H9 (cell line): ENCODE results near the gene ARHGAP8. TPM values are rescaled to one million over a fixed set of nuclear protein-coding genes. Genes with fewer than 3 reads are reported as not detected.
A peak's percentile ranks its signal among the peaks of the same experiment; 100 is the strongest.

Experiments
- DNase-seq: peaks from one replicate; pipeline ENCODE4 v3.0.0-alpha.2; 2017
- H2AFZ ChIP-seq: one replicate; pipeline ENCODE4 v1.6.1; 2013; ENCODE audit warnings: mild to moderate bottlenecking, low read length, control low read depth, moderate library complexity
- H2AK5ac ChIP-seq: 2 replicates; pipeline ENCODE4 v1.6.1; 2013; ENCODE audit warnings: low read length, control low read depth, mixed read lengths; ENCODE audit not compliant: insufficient read length
- H2BK120ac ChIP-seq: one replicate; pipeline ENCODE4 v1.6.1; 2013; ENCODE audit warnings: low read depth, mild to moderate bottlenecking, low read length, control low read depth, inconsistent platforms; ENCODE audit not compliant: poor library complexity, severe bottlenecking
- H2BK12ac ChIP-seq: 2 replicates; pipeline ENCODE4 v1.6.1; 2013; ENCODE audit warnings: low read length, control low read depth, mixed read lengths, low read depth; ENCODE audit not compliant: insufficient read length
- H2BK15ac ChIP-seq: 2 replicates; pipeline ENCODE4 v1.6.1; 2013; ENCODE audit warnings: low read depth, low read length, control low read depth
- H2BK20ac ChIP-seq: one replicate; pipeline ENCODE4 v1.6.1; 2013; ENCODE audit warnings: low read depth, mild to moderate bottlenecking, low read length, control low read depth, inconsistent platforms; ENCODE audit not compliant: poor library complexity, severe bottlenecking
- H2BK5ac ChIP-seq: 2 replicates; pipeline ENCODE4 v1.6.1; 2013; ENCODE audit warnings: low read length, control low read depth, mixed read lengths; ENCODE audit not compliant: insufficient read length
- H3K14ac ChIP-seq: 2 replicates; pipeline ENCODE4 v1.6.1; 2013; ENCODE audit warnings: low read length, control low read depth; ENCODE audit not compliant: insufficient read depth
- H3K18ac ChIP-seq: 2 replicates; pipeline ENCODE4 v1.6.1; 2013; ENCODE audit warnings: low read depth, mild to moderate bottlenecking, mixed read lengths, low read length, control low read depth; ENCODE audit not compliant: insufficient read length
- H3K23ac ChIP-seq: 2 replicates; pipeline ENCODE4 v1.6.1; 2013; ENCODE audit warnings: low read length, control low read depth, mixed read lengths, low read depth; ENCODE audit not compliant: insufficient read length
- H3K23me2 ChIP-seq: 2 replicates; pipeline ENCODE4 v1.6.1; 2013; ENCODE audit warnings: low read depth, mild to moderate bottlenecking, mixed read lengths, low read length, control low read depth; ENCODE audit not compliant: insufficient read length, poor library complexity, severe bottlenecking
- H3K27ac ChIP-seq: 2 replicates; pipeline ENCODE4 v1.5.1; 2013; ENCODE audit warnings: low read length, control low read depth, mixed read lengths, low read depth; ENCODE audit not compliant: insufficient read length
- H3K27me3 ChIP-seq: 2 replicates; pipeline ENCODE4 v1.6.1; 2013; ENCODE audit warnings: low read length, control low read depth, inconsistent platforms; ENCODE audit not compliant: insufficient read depth
- H3K4ac ChIP-seq: 2 replicates; pipeline ENCODE4 v1.6.1; 2013; ENCODE audit warnings: low read depth, mild to moderate bottlenecking, control low read depth, inconsistent platforms, low read length, moderate library complexity
- H3K4me1 ChIP-seq: 2 replicates; pipeline ENCODE4 v1.6.1; 2013; ENCODE audit warnings: low read length, control low read depth, inconsistent platforms; ENCODE audit not compliant: insufficient read depth
- H3K4me2 ChIP-seq: 2 replicates; pipeline ENCODE4 v1.6.1; 2013; ENCODE audit warnings: low read length, control low read depth, mixed read lengths; ENCODE audit not compliant: insufficient read length, insufficient read depth
- H3K56ac ChIP-seq: 2 replicates; pipeline ENCODE4 v1.6.1; 2013; ENCODE audit warnings: low read depth, mild to moderate bottlenecking, mixed read lengths, low read length, control low read depth; ENCODE audit not compliant: insufficient read length
- H3K79me1 ChIP-seq: 2 replicates; pipeline ENCODE4 v1.6.1; 2013; ENCODE audit warnings: low read depth, mild to moderate bottlenecking, moderate library complexity, low read length, control low read depth, inconsistent platforms; ENCODE audit not compliant: insufficient read depth, poor library complexity, severe bottlenecking
- H3K79me2 ChIP-seq: 2 replicates; pipeline ENCODE4 v1.6.1; 2013; ENCODE audit warnings: low read length, control low read depth, inconsistent platforms; ENCODE audit not compliant: insufficient read depth
- H3K9ac ChIP-seq: 2 replicates; pipeline ENCODE4 v1.6.1; 2013; ENCODE audit warnings: low read length, control low read depth, mixed read lengths; ENCODE audit not compliant: insufficient read length; ENCODE audit errors: extremely low read depth
- H3K9me3 ChIP-seq: one replicate; pipeline ENCODE4 v1.6.1; 2013; ENCODE audit warnings: low read depth, low read length, inconsistent platforms; ENCODE audit not compliant: control insufficient read depth
- H3T11ph ChIP-seq: one replicate; pipeline ENCODE4 v1.6.1; 2013; ENCODE audit warnings: mild to moderate bottlenecking, low read length, control low read depth, inconsistent platforms
- H4K20me1 ChIP-seq: one replicate; pipeline ENCODE4 v1.6.1; 2013; ENCODE audit not compliant: control insufficient read depth, insufficient read length, insufficient read depth
- H4K5ac ChIP-seq: 2 replicates; pipeline ENCODE4 v1.6.1; 2013; ENCODE audit warnings: low read depth, mild to moderate bottlenecking, mixed read lengths, low read length, control low read depth; ENCODE audit not compliant: insufficient read length
- H4K8ac ChIP-seq: replicated peaks from 2 replicates; pipeline ENCODE4 v1.6.1; 2013; ENCODE audit warnings: low read length, control low read depth, mixed read lengths, low read depth; ENCODE audit not compliant: insufficient read length
- H4K91ac ChIP-seq: 2 replicates; pipeline ENCODE4 v1.6.1; 2013; ENCODE audit warnings: low read depth, mild to moderate bottlenecking, moderate library complexity, mixed read lengths, low read length, control low read depth; ENCODE audit not compliant: insufficient read length
- H3K27ac Mint-ChIP-seq, 3 experiments: 2 replicates in 2 of 3; 3 replicates in 1 of 3; pipeline ENCODE4 v1.8.0; 2020 to 2021; ENCODE audit warnings: mixed read lengths in 3 of 3, mild to moderate bottlenecking in 1 of 3, moderate library complexity in 1 of 3
- H3K27me3 Mint-ChIP-seq: 2 replicates; pipeline ENCODE4 v1.8.0; 2021; ENCODE audit warnings: low read depth, mild to moderate bottlenecking, moderate library complexity, mixed read lengths
- H3K36me3 Mint-ChIP-seq, 3 experiments: 2 replicates in 2 of 3; 3 replicates in 1 of 3; pipeline ENCODE4 v1.8.0; 2020 to 2021; ENCODE audit warnings: low read depth in 3 of 3, mixed read lengths in 3 of 3; ENCODE audit not compliant: insufficient read depth in 1 of 3
- H3K4me1 Mint-ChIP-seq, 2 experiments: 2 replicates each; pipeline ENCODE4 v1.8.0; 2020; ENCODE audit warnings: mixed read lengths in 2 of 2
- H3K4me3 Mint-ChIP-seq, 2 experiments: 2 replicates in 1 of 2; 3 replicates in 1 of 2; pipeline ENCODE4 v1.8.0; 2020 to 2021; ENCODE audit warnings: mild to moderate bottlenecking in 2 of 2, mixed read lengths in 2 of 2, moderate library complexity in 1 of 2
- H3K9me3 Mint-ChIP-seq, 2 experiments: 2 replicates in 1 of 2; 3 replicates in 1 of 2; pipeline ENCODE4 v1.8.0; 2020; ENCODE audit warnings: mild to moderate bottlenecking in 2 of 2, mixed read lengths in 2 of 2, moderate library complexity in 1 of 2
- WGBS: extraction: QIAGEN DNeasy Blood & Tissue Kit; methylation state at CpG from one replicate; pipeline ENCODE4 v1.1.7; 2013; ENCODE audit warnings: missing lambda C conversion rate, low lambda C conversion rate, mixed read lengths; ENCODE audit not compliant: insufficient read length; ENCODE audit errors: extremely low coverage; 5-methylcytosine and 5-hydroxymethylcytosine counted together
- total RNA-seq: library from RNA; stranded (reverse); gene quantifications from 2 replicates; pipeline ENCODE4 v1.2.1, GENCODE V29; 2021
- TF ChIP-seq, protein P1 (sequence below): fragments of 200-600 bp; sonication (generic); conservative IDR thresholded peaks from 3 replicates; pipeline ENCODE4 v1.8.0; 2021; ENCODE audit warnings: antibody characterized with exemption, mild to moderate bottlenecking

Gene ARHGAP8
- total RNA-seq, 1 experiment from 2014 or later: 35.4 TPM

DNA sequence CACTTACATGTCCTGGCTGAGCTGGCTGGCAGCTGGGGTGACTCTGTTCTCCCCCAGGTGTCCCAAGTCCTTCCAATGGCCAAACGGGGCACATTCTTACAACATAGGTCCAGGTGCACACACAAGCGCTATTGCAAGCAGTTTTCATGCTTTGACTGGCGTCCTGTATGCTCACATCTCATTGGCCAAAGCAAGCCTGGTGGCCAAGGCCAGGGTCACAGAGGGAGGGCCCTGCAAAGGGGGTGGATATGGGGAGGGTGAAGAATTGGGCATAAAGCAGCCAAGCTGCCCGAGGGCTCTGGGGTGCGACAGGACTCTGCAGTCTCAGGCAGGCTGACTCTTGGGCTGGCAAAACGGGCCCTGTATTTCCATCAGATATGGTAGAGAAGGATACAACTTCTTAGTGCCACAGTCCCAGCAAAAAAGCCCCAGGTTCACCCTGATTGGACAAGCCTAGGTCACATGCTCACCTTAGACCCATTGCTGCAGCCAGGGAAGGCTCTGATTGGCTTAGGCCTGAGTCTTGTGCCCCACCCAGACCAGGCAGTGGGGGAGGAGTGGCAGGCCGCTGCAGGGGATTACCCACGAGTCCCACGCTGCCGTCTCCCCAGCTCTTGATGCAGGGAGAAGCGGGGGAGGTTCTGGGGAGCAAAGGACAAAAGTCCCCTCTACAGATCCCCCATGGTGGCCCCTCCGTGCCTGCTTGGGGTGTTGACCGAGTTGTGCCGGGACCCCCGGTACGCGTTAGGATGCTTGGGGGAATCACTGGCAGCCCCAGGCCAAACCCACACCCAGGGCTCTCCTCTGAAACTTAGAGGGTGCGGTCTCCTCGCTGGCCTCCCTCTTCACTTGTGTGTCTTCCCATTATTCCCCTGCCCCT is 110.8 kb downstream of the ARHGAP8 start:
- Histone ChIP-seq H3K27me3 (no peaks in the 10 kb centered on the region), H2AFZ (no peak overlapping the region), H2BK15ac (no peak overlapping the region), H4K8ac (no peak overlapping the region), H3K4ac (no peak overlapping the region), H3K4me1 (no peaks in the 10 kb centered on the region), H3K23ac (no peak overlapping the region), H2BK20ac (no peak overlapping the region), H3K9me3 (no peaks in the 10 kb centered on the region), H3T11ph (no peak overlapping the region), H2BK120ac (no peak overlapping the region), H3K56ac (no peak overlapping the region), H3K9ac (no peak overlapping the region), H2BK12ac (no peak overlapping the region), H4K5ac (no peak overlapping the region), H3K18ac (no peak overlapping the region), H4K91ac (no peak overlapping the region), H3K23me2 (no peaks in the 10 kb centered on the region), H3K14ac (no peak overlapping the region), H4K20me1 (no peaks in the 10 kb centered on the region), H2AK5ac (no peak overlapping the region), H3K27ac (no peak overlapping the region), H3K79me2 (no peaks in the 10 kb centered on the region), H3K4me2 (no peak overlapping the region), H3K79me1 (no peaks in the 10 kb centered on the region), H2BK5ac (no peak overlapping the region)
- Mint-ChIP-seq H3K27me3 (peaks cover 1% of the 10 kb centered on the region; the same call in 1 of the 2 replicates), H3K9me3 (no peaks in the 10 kb centered on the region; a peak in 1 of 5 replicates), H3K4me1 (peaks cover 0 to 20% of the 10 kb centered on the region in 2 experiments; a peak in 3 of 4 replicates), H3K36me3 (peaks cover 3 to 30% (median 20%) of the 10 kb centered on the region in 3 experiments; a peak in 6 of 7 replicates), H3K27ac (peak overlapping the region in 1 of 3 experiments; percentile 80; a peak in 1 of 7 replicates), H3K4me3 (no peak overlapping the region)
- DNase-seq: peak; percentile 73
- WGBS: no CpG with 5 or more reads among the region's 19 CpGs
- TF ChIP-seq, protein P1, sequence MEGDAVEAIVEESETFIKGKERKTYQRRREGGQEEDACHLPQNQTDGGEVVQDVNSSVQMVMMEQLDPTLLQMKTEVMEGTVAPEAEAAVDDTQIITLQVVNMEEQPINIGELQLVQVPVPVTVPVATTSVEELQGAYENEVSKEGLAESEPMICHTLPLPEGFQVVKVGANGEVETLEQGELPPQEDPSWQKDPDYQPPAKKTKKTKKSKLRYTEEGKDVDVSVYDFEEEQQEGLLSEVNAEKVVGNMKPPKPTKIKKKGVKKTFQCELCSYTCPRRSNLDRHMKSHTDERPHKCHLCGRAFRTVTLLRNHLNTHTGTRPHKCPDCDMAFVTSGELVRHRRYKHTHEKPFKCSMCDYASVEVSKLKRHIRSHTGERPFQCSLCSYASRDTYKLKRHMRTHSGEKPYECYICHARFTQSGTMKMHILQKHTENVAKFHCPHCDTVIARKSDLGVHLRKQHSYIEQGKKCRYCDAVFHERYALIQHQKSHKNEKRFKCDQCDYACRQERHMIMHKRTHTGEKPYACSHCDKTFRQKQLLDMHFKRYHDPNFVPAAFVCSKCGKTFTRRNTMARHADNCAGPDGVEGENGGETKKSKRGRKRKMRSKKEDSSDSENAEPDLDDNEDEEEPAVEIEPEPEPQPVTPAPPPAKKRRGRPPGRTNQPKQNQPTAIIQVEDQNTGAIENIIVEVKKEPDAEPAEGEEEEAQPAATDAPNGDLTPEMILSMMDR: no peak
